ENCODE measurements around the gene CAMK1D.

CAMK1D gene

GRCh38 chr10:12636571-12636970 lies 287.2 kb downstream of the CAMK1D start:
- peak; percentile 24 for DNase-seq

GRCh38 chr10:12637649-12638048 lies 288.3 kb downstream of the CAMK1D start:
- DNase-seq: peak; percentile 64

- DNase-seq: peak; percentile 87
Measured at GRCh38 chr10:12638103-12638502, 288.8 kb downstream of the CAMK1D start.

- no peak for DNase-seq
Measured at GRCh38 chr10:12638781-12639180, 289.4 kb downstream of the CAMK1D start.

- DNase-seq: no peak
Measured at GRCh38 chr10:12639996-12640944, 290.9 kb downstream of the CAMK1D start.

GRCh38 chr10:12642036-12642435 lies 292.7 kb downstream of the CAMK1D start:
- DNase-seq: no peak

GRCh38 chr10:12643279-12643678 lies 293.9 kb downstream of the CAMK1D start:
- DNase-seq: no peak

GRCh38 chr10:12644380-12645144 lies 295.2 kb downstream of the CAMK1D start:
- no peak for DNase-seq

GRCh38 chr10:12645449-12645848 lies 296.1 kb downstream of the CAMK1D start:
- no peak for DNase-seq

GRCh38 chr10:12649012-12649584 lies 299.8 kb downstream of the CAMK1D start:
- DNase-seq: no peak

- DNase-seq: no peak
Measured at GRCh38 chr10:12650122-12650521, 300.8 kb downstream of the CAMK1D start.

GRCh38 chr10:12650538-12651298 lies 301.4 kb downstream of the CAMK1D start:
- DNase-seq: no peak

GRCh38 chr10:12655940-12656339 lies 306.6 kb downstream of the CAMK1D start:
- DNase-seq: no peak

GRCh38 chr10:12656518-12657142 lies 307.3 kb downstream of the CAMK1D start:
- peak; percentile 59 for DNase-seq

- DNase-seq: no peak
Measured at GRCh38 chr10:12657489-12657888, 308.1 kb downstream of the CAMK1D start.

- DNase-seq: no peak
Measured at GRCh38 chr10:12658526-12658925, 309.2 kb downstream of the CAMK1D start.

- no peak for DNase-seq
Measured at GRCh38 chr10:12659706-12660105, 310.4 kb downstream of the CAMK1D start.

- DNase-seq: no peak
Measured at GRCh38 chr10:12660812-12661211, 311.5 kb downstream of the CAMK1D start.

GRCh38 chr10:12661671-12662070 lies 312.3 kb downstream of the CAMK1D start:
- no peak for DNase-seq

- DNase-seq: no peak
Measured at GRCh38 chr10:12663863-12664262, 314.5 kb downstream of the CAMK1D start.

- no peak for DNase-seq
Measured at GRCh38 chr10:12665501-12665900, 316.2 kb downstream of the CAMK1D start.

- DNase-seq: no peak
Measured at GRCh38 chr10:12667052-12667451, 317.7 kb downstream of the CAMK1D start.
